Gastrocnemius medialis (tissue), 4 donors: ENCODE measurements around the gene PRG3.

ENCODE experiments used
- CTCF ChIP-seq, 5 experiments: fragments of 450-650 bp in 3 of 5; fragments of 200-600 bp in 2 of 5; sonication (generic) in 2 of 5; IDR thresholded peaks in 4 of 5; conservative IDR thresholded peaks in 1 of 5; 1 replicate in 4 of 5; 2 replicates in 1 of 5; pipeline ENCODE4 v1.5.1; 2016 to 2019; ENCODE audit warnings: antibody characterized with exemption in 5 of 5, mild to moderate bottlenecking in 3 of 5, moderate library complexity in 3 of 5
- POLR2A ChIP-seq, 2 donors: fragments of 450-650 bp; IDR thresholded peaks; one replicate each; pipeline ENCODE4 v1.6.1; 2017; ENCODE audit warnings: antibody characterized with exemption in 2 of 2, mild to moderate bottlenecking in 2 of 2, moderate library complexity in 2 of 2

DNA sequence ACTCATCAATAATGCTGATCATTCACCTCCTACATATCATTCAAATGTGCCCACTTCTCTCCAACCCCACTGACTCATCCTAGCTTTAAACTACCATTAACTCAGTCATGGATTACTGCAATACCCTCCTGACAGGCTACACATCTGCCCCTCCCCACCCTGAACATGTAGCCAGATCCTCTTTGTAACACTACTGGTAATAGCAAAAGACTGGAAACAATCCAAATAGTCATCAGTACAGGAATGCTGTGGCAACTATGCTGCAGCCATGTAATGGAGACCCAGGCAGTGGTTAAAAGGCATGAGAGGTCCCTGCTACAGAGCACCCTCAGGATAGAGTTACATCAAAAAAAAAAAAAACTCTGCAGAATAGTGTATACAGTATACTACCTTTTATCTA, 29.3 kb upstream of the PRG3 start:
- TF ChIP-seq CTCF (IDR thresholded peaks at IDR 0.05 in 4 of 5, conservative IDR thresholded peaks at IDR 0.05 in 1 of 5), result no peak
- TF ChIP-seq POLR2A (IDR thresholded peaks at IDR 0.05), result no peak
